CD4-positive, alpha-beta T cell treated with Interleukin-6 at 100 ng/mL for 8 hours (primary cell): ENCODE measurements around the gene C9.
"Not testable (repeated sequence)": the region's sequence is repeated elsewhere in the genome, so short reads cannot be mapped to it uniquely, and the experiment has no call there.

ENCODE experiments used
- DNase-seq: peaks from one replicate; pipeline ENCODE4 v3.0.0-alpha.2; 2020; ENCODE audit warnings: mixed read lengths, low spot score

The C9 gene

DNA sequence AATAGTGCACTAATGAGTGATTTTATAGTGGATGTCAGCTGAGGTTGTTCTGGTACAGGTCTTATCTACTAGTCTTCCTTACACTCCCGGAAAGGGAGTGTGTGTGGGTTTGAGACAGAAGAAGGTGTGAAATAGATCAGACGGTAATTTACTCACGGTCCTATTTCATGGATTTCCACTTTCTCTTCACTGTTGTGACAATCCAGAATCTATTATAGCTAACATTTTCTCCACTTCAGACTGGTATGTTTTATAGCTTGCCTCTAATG, 7.0 kb upstream of the C9 start:
- no peak for DNase-seq

DNA sequence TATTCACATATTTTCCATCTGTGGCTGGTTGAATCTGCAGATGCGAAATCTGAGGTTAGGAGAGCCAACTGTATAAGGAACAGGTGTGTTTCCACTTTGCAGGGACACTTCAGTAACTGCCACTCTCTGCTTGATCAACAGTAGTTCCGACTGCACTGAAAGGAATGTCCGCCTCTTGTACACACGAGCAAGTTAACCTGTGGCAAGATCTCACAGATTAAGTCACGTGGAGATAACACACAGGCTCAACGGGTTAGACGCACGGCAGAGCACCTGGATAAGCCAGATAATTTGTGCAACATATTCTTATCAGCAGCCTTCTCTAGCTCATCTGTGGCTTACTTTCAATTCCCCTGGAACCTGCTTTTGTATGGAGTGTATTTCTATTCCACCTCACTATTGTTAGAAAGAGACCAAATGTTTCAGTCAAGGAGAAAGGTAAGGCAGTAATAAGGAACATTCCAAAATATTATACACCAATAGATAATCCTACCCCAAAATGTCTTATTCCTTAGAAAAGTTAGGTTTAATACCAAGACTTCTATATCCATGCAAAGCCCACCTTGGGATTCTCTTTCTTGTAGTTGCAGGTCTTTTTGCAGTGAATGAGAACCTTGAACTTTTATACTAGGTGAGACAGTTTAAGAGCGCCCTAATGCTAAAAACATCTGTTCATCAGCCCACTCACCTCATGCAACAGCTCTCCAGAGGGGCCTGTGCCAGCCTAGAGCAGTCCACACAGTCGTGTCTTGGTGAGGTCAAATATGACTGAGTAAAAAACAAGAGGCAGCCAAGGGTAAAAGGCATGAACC, 6.5 kb upstream of the C9 start:
- no peak for DNase-seq

DNA sequence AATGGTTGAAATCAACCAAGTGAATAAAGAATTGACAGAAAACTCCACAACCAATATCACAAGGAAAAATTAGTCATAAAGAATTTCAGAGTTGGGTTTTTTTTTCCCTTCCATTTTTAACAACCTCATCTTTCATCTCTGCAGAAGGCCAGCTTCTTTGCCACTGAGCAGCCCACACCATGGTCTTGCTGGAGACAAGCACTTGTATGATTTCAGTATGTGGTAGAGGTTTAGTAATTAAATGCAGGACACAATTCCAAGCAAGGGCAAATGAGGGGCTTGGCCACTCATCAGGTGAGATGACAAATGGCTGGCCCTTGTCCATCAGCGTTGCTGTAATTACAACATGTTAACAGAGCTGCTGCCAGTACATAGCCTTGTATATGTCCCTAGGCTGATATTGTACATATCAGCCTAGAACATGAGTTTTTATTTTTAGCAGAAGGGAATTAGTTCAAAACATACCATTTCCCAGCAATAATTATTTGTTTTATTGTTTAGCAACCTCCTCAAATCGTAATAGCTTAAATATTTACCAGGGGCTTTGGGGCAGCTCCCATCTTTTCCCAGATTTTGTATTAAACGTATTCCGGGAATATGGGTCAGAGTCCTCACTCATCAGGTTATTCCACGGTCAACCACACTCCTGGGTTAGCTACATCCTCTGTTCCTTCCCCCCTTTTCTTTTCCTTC, 5.0 kb upstream of the C9 start:
- DNase-seq: no peak

DNA sequence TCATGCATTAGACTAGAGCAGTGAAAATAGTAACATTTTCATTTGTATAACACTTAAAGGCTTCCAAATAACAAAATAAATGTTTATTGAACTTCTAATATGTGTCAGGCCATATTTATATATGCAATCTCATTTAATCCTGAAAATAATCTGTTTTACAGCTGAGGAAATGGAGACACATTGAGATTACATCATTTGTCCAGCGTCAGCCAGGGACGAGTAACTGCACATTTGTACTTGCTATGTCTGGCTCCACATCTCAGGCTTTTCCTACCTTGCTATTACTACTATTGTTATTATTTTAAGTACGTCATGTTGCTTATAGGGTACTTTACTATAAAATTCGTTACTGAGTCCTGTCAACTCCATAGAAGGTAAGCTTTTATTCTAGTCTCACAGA, 3.8 kb upstream of the C9 start:
- no peak for DNase-seq

DNA sequence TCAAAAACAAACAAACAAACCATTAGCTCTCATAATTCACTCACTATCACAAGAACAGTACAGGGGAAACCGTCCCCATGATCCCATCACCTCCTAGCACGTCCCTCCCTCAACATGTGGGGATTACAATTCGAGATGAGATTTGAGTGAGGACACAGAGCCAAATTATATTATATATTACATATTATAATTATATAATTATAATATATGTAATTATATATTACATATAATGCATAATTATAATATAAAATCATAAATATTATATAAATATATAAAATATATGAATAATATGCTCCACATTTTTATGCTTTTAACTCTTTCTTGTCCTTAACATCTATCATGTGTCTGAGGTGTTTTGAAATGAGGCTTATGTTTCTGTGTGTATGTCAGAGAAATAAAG, 3.4 kb upstream of the C9 start:
- DNase-seq: no peak

DNA sequence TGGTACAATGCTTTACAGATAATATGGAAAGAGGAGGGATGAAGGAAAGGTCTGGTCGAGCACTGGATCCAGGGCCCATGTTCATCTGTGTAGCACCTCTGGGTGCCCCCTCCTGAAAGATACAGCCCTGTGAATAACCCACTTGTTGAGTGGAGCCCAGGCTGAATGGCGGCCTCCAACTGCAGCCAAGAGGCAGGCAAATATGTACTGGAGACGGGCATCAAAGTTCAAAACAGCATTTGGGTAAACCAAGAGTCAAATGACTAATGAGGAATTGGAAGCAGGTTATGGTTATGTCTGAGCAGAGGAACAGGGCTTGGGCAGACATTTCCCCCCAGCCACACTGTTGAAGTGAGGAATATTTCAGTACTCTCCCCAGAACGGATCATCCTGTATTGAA, 1.1 kb downstream of the C9 start:
- DNase-seq: no peak

DNA sequence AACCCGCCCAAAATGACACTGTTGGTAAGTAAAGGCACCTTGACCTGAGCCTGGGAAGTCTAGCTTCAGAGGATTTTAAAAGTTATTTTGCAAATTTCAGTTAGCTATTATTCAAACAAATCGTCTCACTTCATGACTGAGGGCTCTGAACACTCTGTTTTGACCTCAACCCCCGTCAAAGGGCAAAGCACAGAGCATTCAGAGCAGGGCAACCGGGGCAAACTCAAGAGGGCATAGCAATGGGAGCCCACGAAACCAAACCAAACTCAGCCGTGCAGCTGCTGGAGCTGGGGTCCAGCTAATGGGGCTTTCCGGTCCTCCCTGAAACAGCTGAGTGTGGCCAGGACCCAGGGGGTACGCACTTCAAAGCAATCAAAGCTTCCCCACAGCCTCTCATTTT, 1.6 kb downstream of the C9 start:
- DNase-seq: no peak

DNA sequence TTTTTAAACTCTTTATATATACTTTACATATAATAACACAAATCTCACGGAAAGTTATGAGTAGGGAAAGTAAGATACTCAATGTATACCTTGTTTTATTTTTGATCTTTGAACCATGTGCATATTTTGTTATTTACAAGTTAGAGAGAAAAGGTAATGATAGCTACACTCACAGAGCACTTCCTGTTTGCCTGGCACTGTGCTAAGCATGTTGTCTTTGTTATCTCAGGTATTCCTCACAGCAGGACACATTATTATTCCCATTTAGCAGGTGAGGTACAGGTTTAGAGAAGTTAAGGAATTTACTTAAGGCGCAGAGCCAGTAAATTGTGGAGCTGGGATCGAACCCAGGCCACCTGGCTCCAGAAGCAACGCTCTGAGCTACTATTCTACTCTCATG, 3.0 kb downstream of the C9 start:
- DNase-seq: no peak

DNA sequence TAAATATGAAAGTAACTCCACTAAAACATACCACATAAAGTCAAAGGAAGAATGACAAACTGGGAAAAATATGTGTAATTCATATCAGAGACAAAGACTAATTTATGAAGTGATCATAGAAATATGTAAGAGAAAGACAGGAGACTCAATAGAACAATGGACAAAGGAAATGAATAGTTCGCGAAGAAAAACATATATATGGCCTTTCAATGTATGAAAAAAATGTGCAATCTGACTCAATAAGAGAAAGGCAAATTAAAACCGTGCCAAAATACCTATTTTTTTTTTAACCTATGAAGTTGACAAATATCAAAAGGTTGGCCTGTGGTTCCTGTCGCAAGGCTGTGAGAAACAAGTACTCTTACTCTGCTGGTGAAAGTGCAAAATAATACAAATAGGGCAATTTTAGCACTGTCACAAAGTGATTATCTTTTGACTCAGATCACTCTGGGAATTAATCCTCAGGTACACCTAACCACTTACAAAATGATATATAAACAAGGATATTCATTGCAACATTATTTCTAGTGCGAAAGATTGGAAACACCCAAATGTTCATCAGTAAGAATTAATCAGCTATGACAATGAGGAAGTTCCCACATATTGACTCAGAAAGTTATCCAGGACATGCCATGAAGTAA, 3.7 kb downstream of the C9 start:
- no peak for DNase-seq

DNA sequence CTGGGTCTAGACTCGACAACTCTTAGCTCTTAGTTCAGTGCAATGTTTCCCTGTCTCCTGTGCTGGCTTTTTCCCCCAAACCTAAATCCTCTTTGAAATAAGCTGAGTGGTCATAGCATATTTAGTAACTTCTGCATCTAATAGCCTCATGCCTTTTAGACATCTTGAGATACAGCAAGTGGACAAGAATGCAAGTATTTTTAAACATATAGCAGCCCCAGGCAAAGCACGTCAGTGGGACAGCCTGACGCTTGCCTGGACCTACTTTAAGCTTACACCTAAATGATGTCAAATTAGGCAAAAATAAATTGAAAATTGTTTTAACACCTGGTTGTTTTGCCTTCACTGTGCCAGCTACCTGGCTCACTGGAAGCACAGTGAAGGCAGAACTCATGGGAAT, 8.0 kb downstream of the C9 start:
- no peak for DNase-seq

DNA sequence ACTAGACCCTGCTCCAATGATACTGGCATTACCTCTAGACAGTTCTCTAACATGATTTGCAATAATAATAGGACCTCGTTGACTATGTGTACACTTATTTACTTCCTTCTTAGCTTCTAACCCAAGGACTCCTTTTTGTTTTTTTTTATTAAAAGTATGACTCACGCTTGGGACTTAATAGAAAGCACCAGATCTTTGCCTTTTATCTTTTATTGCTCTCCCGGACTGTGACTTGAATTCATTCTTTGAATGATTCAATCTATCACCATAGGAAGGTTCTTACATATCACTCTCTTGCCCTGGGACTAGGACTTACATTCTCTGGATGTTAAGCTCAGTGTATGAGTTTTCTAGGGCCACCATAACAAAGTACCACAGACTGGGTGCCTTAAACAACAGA, 9.0 kb downstream of the C9 start:
- DNase-seq: no peak

DNA sequence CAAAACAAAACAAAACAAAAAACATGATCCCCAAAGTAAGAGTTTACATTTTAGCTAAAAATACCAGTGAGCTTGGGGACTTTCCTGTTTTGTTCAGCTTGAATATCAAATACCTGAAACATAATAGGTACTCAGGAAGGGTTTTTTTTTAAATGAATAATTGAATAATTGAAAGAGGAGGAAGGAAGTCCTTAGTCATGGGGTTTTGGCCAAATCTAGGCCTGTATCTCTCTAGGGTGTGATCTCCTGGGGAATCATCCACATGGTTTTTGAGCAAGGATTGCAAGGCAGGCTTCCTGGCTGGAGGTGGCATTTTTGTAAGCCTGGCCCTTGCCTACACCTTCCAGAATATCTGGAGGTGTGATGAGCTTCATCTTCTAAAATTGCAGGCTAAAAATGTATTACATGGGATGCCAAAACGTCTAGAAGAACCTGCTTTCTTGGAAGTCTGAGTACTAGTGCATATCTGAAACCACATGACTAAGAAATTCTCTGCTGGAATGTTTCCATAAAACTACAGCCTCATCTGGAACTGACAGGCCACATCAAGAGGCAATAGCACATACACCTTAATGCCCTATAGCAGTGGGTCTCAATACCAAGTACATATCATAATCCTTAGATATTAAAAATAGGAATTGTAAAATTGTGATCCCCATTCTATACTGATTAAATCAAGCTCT, 10.4 kb downstream of the C9 start:
- no peak for DNase-seq

DNA sequence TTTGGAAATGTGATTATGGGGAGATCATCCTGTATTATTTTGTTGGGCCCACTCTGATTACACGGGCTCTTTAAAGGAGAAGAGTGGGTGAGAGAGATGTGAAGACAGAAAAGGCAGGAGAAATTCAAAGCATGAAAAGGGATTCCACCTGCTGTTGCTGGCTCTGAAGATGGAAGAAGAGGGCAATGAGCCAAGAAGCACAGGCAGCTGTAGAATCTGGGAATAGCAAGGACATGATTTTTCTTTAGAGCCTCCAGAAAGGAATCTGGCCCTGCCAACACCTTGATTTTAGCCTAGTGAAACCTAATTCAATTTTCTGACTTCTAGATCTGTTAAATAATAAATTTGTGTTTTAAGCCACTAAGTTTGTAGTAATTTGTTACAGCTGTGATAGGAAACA, 11.3 kb downstream of the C9 start:
- no peak for DNase-seq

DNA sequence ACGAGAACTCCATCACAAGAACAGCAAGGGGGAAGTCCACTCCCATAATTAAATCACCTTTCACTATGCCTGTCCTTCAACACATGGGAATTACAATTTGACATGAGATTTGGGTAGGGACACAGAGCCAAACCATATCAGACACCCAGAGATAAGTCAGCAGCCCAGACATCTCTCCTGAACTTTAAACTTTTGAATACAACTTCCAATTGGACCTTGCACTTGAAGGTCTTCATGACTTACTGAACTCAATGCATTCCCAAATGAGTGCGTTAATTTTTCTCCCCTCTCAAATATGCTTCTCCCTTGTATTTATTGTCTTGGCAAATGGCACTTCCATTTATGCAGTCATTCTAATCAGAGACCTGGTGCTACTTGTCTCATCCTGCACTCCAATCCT, 12.1 kb downstream of the C9 start:
- no peak for DNase-seq

DNA sequence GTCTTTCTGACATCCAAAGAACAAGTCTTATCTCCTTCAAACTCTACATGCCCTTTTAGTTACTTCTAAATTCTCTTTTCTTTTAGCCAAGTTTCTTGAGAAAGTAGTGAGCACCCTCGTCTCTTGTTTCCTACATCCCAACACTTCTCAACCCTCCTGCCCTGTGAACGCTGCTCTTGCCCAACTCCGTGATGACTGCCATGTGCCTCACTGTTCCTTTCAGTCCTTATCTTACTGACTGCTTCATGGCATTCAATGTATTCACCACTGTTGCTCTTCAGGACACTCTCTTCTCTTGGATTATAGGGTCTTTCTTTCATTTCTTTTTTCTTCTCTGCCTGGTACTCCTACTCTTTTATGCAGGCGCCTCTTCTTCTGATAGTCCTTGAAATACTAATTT, 14.8 kb downstream of the C9 start:
- no peak for DNase-seq

DNA sequence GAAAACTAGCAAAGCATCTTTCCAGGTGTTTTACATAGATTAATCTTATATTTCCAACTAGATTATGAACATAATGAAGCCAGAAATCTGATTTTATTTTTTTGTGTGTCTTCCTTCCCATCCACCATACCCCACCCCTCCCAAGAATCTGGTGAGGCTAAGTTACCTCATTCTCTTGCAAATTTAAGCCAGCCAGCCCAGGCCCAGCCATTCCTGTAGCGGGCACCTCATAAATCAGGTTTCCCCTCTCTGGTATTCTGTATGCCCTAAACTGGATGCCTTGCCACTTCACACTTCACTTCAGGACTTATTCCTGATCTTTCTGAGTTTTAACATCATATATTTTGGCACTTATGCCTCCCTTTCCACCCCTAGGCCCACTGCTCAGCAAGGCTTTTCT, 21.8 kb downstream of the C9 start:
- DNase-seq: no peak

DNA sequence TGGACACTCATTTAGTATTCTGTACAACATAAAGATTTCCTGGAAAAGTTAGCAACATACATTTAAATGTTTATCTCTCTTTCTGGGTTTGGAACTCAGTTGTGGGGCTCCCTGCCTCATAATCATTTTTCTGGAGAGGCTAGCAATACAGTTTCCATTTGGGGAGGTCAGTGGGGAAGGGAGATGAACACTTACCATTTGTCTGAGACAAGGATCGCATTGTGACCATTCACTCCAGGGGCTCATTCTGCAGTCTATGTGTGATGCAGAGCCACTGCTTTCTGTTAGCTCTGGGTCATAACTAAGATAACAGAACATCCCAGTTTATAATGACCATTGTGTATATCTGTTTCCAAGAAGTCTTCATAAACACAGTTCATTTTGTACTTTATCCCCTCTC, 22.4 kb downstream of the C9 start:
- no peak for DNase-seq

DNA sequence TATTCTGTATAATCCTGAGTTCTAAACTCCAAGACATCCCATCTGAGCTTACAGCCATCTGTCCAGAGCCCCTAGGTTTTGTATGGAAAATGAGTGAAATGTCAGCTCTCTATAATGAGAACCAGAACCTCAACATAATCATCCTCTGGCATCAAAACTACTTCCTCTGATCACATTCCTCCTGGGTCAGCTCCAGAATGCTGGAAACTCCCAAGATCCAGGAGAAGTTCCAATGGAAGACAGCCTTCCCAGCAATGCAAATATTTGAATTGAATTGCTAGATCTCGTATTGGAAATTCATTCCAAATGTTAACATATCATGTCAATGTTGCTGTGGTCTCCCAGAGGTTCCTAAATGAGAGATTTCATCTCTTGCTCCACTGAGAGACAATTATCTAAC, 23.8 kb downstream of the C9 start:
- no peak for DNase-seq

DNA sequence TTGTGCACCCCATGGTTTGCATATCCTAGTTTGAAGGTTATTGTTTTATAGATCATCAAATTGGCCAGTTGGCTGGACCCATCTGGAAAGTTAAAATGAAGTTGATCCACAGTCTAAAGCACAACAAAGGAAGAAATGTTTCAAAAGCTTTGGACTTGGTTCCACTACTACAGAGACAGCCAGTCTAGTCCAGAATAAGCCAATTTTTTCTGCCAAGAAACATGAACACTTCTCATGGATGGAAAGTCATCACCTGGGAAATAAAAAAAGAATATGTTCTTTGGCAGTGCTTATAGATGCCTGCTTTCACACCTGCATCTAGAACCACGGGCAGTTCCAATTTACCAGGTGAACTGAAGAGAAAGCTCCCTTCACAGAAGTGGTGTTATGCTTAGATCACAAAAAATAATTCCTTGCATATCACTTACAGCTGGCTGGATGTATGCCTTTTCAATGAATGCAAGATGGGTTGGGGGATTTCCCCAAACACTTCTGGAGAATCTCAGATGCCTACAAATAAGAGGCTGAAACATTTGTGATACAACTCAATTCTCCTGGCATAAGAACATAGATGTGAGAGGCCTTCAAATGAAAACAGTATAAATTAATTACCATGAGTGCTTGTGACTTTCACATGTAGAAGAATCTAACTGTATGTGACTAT, 26.9 kb downstream of the C9 start:
- no peak for DNase-seq

DNA sequence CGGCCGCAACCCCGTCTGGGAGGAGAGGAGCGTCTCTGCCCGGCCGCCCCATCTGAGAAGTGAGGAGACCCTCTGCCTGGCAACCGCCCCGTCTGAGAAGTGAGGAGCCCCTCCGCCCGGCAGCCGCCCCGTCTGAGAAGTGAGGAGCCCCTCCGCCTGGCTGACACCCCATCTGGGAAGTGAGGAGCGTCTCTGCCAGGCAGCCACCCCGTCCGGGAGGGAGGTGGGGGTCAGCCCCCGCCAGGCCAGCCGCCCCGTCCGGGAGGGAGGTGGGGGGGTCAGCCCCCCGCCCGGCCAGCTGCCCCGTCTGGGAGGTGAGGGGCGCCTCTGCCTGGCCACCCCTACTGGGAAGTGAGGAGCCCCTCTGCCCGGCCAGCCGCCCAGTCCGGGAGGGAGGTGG, 30.0 kb downstream of the C9 start:
- DNase-seq: not testable (repeated sequence)

DNA sequence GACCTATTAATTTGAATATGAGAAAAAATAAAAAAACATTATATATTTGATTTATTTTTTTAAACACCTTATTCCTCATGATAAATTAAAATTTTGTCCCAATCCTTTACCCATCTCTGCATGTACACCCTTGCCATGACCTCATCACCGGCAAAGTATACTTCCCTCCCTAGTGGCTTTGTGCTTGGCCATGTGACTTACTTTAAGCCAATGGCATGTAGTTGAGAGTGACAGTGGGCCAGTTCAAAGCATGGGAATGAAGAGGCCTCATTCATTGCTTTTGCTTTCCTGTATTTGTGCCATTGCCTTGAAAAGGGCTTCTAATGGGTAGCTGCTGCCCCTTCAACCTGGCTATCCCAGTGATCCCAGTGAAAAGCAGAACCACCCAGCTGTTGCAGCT, 31.2 kb downstream of the C9 start:
- no peak for DNase-seq

DNA sequence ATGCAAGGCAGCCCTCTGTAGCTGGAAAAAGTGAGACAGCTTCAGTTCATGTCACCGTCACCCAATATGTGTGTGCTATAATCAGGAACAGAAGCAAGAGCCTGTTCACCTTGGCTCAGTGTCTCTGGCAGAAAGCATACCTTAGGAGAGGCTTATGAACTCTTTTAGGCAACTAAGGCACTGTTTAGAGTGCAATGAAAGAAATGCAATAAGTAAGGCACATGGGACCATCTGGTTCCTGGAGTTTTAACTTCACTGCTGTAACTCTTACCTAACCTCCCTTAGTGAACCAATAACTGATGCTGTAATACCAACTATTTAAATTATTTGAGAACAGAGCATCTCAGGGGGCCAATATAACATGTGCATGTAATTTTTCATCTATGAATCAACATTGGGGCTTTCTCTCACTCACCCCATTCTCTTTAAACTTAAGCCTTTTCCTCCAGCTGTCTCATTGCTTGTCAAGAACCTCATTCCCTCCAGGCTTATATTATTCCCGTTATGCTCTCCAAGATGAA, 32.4 kb downstream of the C9 start:
- no peak for DNase-seq
